M059J (cell line): ENCODE results near the gene ITGB2. TPM values are rescaled to one million over a fixed set of nuclear protein-coding genes. Genes with fewer than 3 reads are reported as not detected.

Experiments
- DNase-seq: peaks from one replicate; pipeline ENCODE4 v3.0.0-alpha.2; 2012; ENCODE audit warnings: low read depth
- total RNA-seq: library from RNA; depleted of rRNA; stranded (reverse); fragments of >200 nt; shearing (Covaris generic); gene quantifications from 2 replicates; pipeline ENCODE4 v1.2.3, GENCODE V29; 2014; rRNA removed

The ITGB2 gene
- total RNA-seq, 1 experiment from 2014 or later = 0.10 TPM

DNA sequence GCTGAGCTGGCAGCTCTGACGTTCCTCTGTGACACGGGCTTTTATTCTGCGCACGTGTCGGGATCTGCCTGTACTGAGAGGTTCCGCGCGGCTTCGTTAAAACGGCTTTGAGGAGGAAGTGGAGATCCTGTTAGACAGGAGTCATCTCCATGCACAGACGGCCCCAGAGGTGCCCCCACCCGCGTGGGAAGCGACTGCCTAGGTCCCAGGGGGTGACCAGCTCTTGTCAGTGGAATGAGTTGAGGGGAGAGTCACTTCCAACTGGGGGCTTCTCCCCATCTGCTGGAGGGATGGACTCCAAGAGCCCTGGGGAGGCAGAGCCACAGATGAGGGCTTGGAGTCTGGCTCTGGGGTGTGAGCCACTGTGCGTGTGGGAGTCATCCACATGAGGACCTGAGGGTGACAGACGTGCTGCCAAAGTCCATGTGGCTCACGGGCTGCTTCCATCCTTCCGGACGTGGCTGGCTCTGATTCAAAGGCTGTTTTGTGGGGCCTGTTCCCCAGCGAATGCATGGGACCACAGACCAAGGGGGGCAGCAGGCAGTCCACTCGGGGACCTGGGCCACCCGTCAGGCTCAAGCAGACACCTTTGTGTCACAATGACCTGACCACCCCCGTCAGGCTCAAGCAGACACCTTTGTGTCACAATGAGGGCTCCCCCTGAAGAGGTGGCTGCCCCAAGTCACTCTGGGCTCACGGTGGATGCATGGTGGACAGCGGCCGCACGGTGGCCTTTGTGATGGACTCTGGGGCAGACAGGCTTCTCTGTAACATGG is 74.0 kb downstream of the ITGB2 start:
- DNase-seq = peak; percentile 39

DNA sequence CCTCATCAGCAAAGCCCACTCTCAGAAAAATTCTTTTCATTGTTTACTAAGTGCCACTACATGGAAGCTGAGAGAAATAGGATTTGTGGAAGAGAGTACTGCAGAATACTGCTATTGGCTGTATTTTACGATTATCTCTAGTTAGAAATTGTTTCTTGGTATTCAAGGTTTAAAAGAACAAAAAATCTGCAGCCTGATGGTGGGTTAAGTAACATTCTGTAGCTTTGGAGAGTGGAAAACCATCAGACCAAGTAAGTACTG is 74.5 kb downstream of the ITGB2 start:
- no peak for DNase-seq

DNA sequence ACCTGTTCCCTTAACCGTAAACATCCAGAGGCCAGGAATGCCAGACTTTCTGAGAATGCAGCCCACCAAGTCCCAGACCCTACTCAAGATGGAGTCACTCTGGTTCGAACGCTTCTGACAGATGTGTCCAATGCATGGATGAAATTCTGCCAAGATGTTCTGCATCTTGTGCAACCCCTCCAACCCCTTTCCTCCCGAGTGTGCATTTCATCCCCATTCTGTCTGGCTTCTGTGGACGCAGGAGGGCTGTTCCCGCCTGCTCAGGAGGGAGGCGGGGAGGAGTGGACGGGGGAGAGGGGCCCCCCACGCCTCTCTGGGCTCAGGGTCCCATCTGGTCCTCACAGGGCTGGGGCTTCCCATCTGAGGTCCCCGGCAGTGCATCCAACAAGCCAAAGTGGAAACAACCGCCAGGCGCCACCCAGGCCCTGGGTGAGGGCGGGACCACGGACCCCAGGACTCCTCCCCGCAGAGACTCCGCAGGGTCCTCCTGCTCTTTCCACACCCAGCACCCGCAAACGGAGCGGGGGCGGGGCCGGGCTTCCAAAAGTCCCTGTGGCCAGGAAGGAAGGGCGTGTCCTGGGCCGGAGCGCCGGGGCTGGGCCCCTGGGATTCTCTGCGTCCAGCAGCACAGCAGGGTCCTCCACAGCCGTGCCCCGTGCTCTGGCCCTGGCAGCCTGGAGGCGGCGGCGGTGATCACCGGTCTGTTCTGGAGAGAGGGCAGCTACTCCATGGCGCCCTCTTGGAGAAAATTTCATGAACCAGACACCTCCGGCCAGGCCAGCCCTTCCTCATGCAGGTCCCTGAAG is 75.1 kb downstream of the ITGB2 start:
- peak; percentile 40 for DNase-seq

DNA sequence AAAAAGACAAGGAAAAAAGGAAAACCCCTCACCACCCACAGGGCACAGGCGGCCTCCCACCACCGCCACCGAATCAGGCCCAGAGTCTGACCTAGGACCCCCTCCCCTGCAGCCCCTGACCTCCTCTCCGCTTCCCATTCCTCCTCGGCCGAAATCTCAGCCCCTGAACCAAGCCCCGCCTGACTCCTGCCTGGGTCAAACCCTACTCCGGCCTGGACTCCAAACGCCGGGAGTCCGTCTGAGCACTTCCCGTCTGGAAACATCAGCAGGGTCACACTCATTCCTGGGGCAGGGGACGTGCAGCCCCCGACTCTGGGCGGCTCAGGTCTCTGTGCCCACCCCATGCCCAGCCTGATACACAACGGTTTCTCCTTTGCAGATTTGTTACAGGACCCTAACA is 76.4 kb downstream of the ITGB2 start:
- no peak for DNase-seq

DNA sequence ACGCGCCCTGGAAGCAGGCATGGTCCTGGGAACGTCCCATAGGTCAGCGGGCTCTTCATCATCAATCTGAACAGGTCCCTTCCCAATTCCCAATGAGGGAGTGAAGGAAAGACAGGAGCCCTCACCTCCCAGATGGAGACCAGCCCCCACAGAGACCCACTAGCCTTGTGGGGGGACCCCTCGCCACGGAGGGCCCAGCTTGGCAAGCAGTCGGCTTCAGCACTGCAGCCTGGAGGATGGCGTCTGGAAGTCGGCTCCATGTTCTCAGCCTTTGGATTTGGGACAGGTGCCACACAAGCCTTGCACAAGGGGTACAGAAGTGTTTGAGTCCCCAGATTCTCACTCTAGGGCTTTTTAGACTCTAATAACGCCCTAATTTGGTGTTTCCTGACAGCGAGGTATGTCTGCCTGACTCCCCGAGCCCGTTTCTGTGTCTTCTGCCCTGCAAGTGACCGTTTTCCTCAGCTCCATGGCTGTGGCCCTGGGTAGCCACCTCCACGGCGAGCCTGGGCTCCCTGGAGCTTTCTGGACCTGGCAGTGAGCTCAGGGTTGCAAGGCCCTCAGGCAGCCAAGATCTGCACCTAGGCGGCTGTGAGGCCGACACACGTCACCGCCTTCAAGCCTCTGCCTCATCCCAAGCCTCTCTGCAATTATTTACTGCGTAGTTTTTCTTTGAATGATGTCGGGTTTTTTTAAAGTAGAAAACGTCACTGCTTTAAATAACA is 77.8 kb downstream of the ITGB2 start:
- DNase-seq = no peak

DNA sequence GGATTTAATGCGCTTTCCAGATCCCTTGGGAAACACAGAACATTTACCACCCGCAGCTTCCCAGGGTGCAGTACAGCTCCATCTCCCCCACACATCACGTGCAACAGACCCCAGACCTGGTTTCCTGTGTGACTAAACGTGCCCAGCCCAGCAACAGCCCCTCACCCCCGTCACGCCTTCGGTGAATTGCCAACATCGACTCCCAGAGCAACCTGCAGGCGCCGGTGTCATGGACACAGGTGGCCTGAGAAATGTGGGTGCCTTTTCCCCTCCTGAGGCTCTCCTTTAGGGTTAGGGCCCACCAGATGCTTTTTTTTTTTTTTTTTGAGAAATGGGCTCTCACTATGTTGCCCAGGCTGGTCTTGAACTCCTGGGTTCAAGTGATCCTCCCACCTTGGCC is 78.6 kb downstream of the ITGB2 start:
- DNase-seq = no peak

DNA sequence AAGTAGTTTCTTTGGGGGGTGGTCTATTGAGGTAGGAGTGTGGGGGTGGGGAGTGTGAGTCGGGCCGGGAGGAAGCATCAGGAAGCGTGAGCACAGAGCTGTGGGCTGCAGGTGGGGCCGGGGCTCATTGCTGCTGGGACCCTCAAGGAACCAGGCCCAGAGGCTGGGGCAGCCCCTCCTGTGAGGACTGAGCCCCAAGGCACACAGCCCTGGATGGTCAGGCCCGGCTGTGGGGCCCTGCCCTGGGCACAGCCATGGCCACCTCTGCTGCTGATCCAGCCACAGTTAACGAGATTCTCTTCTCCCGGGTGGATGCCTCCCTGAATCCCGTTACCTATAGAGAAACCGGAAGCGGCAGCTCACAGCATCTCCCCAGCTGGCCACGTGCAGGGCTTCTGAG is 79.9 kb downstream of the ITGB2 start:
- no peak for DNase-seq

DNA sequence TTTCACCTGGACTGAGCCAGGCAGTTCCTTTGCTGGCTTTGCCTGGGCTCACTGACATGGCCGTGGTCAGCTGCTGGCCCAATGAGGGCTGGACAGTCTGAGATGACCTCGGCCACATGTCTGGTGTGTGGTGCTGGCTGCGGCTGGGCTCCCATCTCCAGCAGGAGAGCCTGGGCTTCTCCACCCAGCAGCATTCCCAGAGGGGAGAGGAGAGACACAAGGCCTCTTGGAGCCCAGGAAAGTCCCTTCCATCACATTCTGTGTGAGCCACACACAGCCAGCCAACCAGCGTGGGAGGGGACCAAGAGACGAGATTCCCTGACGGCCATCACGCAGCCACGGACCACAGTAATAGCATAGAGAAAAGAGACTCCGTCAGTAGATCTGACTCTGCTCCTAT is 81.7 kb downstream of the ITGB2 start:
- no peak for DNase-seq

DNA sequence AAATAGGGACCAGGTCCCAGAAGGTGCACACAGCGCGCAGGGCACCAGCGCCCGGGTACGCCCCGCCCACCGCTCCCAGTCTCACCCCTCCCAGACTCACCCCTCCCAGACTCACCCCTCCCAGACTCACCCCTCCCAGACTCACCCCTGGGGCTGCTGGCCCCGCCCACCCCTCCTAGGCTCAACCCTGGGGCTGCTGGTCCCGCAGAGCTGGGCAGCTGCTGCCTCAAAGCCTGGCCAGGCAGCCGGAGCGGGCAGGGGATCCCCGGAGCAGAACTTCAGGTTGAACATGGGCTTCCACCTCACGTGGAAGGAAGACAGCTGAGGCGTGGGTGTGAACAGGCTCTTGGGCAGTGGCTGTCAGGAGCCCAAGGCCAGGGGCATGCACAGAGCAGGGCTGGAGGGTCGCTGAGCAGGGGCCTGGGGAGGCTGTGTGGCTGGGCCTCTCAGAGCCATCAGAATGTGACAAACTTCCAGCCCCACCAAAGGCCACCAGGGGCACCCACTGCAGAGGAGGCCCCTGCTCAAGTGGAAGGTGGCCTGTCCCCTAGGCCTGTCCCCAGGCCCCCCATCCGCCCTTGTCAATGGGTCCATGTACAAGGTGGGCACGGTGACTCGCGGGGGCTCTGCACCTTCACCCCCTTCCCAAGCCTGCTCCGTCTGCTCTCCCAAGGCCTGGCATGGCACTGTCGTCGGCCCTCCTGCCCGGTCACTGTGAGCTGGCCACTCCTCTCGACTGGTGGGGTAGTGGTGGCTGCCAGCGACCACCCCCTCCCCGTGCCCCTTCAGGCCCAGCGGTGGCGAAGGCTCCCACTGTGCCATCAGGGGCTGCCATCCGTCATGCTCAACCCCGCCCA is 82.4 kb downstream of the ITGB2 start:
- no peak for DNase-seq

DNA sequence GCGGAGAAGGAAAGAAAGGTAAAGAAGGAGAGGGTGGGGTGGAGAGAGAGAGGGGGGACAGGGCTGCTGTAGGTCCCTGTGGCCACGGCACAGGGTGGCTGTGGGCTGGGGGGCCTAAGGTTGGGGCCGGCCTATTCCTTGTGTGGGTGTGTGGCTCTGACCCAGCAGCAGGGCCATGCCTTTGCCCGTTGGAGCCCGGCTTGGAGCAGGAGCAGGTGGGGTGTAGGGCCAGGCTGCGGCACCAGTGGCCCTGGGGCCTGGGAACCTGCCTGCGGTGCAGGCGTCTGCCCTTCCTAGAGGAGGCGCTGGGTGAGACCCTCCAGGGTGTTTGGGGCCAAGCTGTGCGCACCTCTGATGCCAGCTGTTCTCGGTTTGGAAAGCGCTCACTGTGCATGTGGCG is 83.2 kb downstream of the ITGB2 start:
- DNase-seq = no peak

DNA sequence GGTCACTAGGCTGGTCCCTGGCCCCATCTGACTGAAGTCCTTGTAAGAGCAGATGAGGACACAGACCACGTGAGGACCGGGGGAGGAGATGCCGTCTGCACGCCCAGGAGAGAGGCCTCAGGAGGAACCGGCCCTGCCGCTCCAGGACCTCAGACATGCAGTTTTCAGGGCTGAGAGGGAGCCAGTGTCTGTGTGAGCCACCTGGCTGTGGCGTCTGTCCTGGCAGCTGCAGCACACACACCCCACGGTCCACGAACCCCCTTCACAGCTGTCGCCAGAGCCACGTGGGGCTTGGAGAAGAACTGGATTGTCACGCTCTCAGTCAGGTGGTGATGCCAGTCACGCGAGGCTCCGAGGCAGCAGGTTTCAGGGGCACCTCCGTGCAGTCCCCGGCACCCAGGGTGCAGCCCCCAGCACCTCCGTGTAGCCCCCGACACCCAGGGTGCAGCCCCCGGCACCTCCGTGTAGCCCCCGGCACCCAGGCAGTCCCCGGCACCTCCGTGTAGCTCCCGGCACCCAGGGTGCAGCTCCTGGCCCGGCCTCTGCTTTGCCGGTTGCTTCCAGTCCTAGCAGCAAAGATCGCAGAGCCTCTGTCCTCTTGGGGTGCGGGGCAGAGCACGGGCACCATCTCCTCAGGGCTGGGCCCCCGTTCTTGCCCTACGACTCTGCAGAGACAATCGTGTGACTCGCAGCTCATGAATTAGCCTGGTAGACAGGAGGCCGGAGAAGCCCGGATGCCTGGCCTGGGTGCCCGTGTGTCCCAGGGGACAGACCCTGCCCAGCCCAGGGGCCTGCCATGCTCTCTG is 83.8 kb downstream of the ITGB2 start:
- peak; percentile 40 for DNase-seq

DNA sequence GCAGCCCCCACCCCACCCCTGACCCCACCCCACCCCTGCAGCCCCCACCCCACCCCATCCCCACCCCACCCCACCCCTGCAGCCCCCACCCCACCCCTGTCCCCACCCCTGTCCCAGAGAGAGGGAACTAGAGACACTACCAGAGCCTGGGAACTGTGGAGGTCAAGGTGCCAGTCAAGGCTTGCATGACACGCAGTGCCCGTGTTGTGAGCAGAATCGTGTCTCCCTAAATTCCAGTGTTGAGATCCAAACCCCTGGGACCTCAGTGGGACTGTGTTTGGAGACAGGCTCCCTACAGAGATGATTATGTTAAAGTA is 84.4 kb downstream of the ITGB2 start:
- DNase-seq = no peak

Other genes starting within 250 kb of the ITGB2 start
- gene KRTAP12-1, start 238.7 kb downstream of the ITGB2 start, total RNA-seq = not detected in 2 replicates
- gene KRTAP10-12, start 223.7 kb downstream of the ITGB2 start, total RNA-seq = not detected in 2 replicates
- gene TSPEAR, start 209.3 kb downstream of the ITGB2 start, total RNA-seq = not detected in 2 replicates
- 74.0 and 90.6 TPM in 2 replicates for gene UBE2G2, start 119.1 kb downstream of the ITGB2 start, total RNA-seq
- gene SUMO3, start 102.8 kb downstream of the ITGB2 start, total RNA-seq = 198 and 200 TPM in 2 replicates
- gene PTTG1IP, start 47.2 kb downstream of the ITGB2 start, total RNA-seq = 470 and 558 TPM in 2 replicates
- 10.8 and 23.4 TPM in 2 replicates for gene SLX9, start 19.1 kb upstream of the ITGB2 start, total RNA-seq
- 5.0 and 5.9 TPM in 2 replicates for gene ADARB1, start 153.7 kb upstream of the ITGB2 start, total RNA-seq